Measurements from ENCODE around the gene RFX4. TPM values are rescaled to one million over a fixed set of nuclear protein-coding genes. Genes with fewer than 3 reads are reported as not detected.
"Not testable (repeated sequence)": the region's sequence is repeated elsewhere in the genome, so short reads cannot be mapped to it uniquely, and the experiment has no call there.

RFX4 gene
- total and polyA plus RNA-seq, 12 donors = 0.01 to 0.11 (median 0.11) TPM; not detected in 9

DNA sequence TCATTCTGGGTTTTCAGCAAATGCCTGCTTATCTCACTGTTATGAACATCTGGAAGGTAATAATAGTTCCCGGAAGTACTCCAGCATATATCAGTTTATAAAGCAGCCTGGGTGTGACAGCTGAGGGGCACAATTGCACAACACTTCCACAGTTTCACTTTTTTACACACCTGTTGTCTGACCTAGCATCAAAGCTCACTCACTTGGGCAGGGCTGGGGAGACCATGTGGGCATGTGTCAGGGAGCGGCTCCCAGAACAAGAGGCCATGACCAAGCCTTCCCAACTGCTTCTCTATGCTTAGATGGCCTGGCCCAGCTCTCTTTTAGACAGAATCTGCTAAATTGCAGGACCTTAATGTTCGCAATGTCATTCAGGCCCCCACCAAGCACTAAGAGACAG, 140.6 kb downstream of the RFX4 start:
- no peaks in the 10 kb centered on the region for H3K27me3 ChIP-seq
- DNase-seq = no peak
- TF ChIP-seq, protein P1, sequence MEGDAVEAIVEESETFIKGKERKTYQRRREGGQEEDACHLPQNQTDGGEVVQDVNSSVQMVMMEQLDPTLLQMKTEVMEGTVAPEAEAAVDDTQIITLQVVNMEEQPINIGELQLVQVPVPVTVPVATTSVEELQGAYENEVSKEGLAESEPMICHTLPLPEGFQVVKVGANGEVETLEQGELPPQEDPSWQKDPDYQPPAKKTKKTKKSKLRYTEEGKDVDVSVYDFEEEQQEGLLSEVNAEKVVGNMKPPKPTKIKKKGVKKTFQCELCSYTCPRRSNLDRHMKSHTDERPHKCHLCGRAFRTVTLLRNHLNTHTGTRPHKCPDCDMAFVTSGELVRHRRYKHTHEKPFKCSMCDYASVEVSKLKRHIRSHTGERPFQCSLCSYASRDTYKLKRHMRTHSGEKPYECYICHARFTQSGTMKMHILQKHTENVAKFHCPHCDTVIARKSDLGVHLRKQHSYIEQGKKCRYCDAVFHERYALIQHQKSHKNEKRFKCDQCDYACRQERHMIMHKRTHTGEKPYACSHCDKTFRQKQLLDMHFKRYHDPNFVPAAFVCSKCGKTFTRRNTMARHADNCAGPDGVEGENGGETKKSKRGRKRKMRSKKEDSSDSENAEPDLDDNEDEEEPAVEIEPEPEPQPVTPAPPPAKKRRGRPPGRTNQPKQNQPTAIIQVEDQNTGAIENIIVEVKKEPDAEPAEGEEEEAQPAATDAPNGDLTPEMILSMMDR (IDR thresholded peaks at IDR 0.05) = no peak
- no peaks in the 10 kb centered on the region for H3K9me3 ChIP-seq
- ATAC-seq = no peak
- intact Hi-C loops (cut with DNase I) = no loop called here
- H3K4me1 ChIP-seq = no peaks in the 10 kb centered on the region
- H3K36me3 ChIP-seq = no peaks in the 10 kb centered on the region
- H3K27ac ChIP-seq = no peak overlapping the region
- 86 to 88% methylated on average over 3 of the region's 3 CpGs for WGBS, 2 donors
- no peak overlapping the region for H3K4me3 ChIP-seq

DNA sequence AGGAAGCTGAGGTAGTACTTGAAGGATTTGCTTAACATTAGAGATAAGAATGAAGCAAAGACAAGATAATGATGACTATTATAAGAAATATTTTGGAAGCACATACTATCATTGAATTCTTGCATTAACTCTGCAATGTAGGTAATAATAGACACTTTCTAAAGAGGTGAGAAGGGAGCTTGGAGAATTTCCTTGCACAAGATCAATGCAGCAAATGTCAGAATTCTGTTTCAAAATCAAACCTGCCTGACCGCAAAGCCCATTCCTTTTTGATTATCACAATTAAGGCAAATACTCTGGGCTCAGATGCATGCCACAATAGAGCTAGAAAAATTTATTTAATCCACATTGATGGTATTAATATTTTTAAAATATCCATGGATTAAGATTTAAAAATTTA, 141.3 kb downstream of the RFX4 start:
- ATAC-seq (no peak), DNase-seq (no peak)
- Histone ChIP-seq H3K36me3 (no peaks in the 10 kb centered on the region), H3K4me3 (no peak overlapping the region), H3K27ac (no peak overlapping the region), H3K27me3 (no peaks in the 10 kb centered on the region), H3K9me3 (no peaks in the 10 kb centered on the region), H3K4me1 (no peaks in the 10 kb centered on the region)
- TF ChIP-seq, protein P1 (IDR thresholded peaks at IDR 0.05) = no peak
- WGBS, 2 donors = 92 to 97% methylated on average over 1 of the region's 1 CpG
- intact Hi-C loops (cut with DNase I) = no loop called here

DNA sequence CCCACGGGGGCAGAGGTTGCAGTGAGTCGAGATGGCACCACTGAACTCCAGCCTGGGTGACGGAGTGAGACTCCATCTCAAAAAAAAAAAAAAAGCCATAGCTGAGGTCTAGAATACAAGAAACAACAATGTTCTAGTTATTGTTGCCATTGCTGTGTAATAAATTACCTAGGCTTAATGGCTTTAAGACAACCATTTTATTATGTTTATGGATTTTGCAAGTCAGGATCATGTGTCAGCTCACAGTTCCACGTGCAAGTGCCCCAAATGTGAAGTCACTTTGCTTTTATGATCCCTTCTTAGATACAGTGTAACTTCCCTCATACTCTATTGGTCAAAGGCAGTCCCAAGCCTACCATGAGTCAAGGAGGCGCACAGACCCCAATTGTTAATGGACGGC, 142.1 kb downstream of the RFX4 start:
- no peak for ATAC-seq
- WGBS, 2 donors = 93 to 95% methylated on average over 6 of the region's 6 CpGs
- H3K4me3 ChIP-seq = no peak overlapping the region
- no peak overlapping the region for H3K27ac ChIP-seq
- DNase-seq = no peak
- H3K36me3 ChIP-seq = no peaks in the 10 kb centered on the region
- H3K9me3 ChIP-seq = no peaks in the 10 kb centered on the region
- H3K4me1 ChIP-seq = no peaks in the 10 kb centered on the region
- TF ChIP-seq, protein P1 (IDR thresholded peaks at IDR 0.05) = no peak
- no peaks in the 10 kb centered on the region for H3K27me3 ChIP-seq
- intact Hi-C loops (cut with DNase I) = no loop called here

DNA sequence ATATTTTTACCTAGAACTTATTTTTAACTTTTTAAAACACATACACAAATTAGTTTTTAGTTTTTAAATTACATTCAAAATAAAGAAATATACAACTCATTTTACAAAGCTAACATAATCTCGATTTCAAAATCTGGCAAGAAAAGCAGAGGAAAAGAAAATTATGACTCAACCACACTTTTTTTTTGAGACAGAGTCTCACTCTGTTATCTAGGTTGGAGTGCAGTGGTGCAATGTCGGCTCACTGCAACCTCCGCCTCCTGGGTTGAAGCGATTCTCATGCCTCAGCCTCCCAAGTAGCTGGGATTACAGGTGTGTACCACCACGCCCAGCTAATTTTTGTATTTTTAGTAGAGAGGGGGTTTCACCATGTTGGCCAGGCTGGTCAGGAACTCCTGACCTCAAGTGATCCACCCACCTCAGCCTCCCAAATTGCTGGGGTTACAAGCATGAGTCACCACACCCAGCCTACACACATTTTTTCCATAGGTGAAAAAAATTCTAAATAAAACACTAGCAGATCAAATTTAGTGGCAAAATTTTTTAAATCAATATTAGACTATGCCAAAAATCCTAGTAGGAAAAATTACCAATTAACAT, 143.9 kb downstream of the RFX4 start:
- intact Hi-C loops (cut with DNase I); H3K27me3 ChIP-seq; H3K4me1 ChIP-seq; ATAC-seq; H3K27ac ChIP-seq; H3K4me3 ChIP-seq; H3K36me3 ChIP-seq; DNase-seq; H3K9me3 ChIP-seq: not testable (repeated sequence)
- WGBS, 2 donors = 86 to 87% methylated on average over 5 of the region's 5 CpGs

DNA sequence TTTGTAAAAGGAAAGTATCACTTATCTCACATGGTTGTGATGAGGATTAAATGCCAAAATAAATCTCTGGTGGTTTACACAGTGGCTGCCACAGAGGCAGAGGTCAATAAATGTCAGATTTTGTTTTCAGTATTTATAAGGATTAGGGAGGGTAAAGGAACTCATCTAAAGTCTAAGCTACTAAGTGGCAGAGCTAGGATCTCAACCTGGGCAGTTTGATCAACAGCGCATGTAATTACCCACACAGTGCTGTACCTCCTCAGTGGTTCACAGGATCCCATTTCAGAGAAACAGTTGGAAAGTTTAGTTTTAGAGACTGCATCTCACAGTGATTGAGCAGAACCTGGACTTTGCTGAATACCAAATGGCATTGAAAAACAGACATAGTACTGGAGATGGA, 146.8 kb downstream of the RFX4 start:
- TF ChIP-seq, protein P1 (IDR thresholded peaks at IDR 0.05) = no peak
- no peaks in the 10 kb centered on the region for H3K9me3 ChIP-seq
- intact Hi-C loops (cut with DNase I) = no loop called here
- DNase-seq = no peak
- no peak overlapping the region for H3K27ac ChIP-seq
- peaks cover 0 to 3% (median 0%) of the 10 kb centered on the region in 7 donors for H3K27me3 ChIP-seq
- H3K4me3 ChIP-seq = no peak overlapping the region
- no peaks in the 10 kb centered on the region for H3K36me3 ChIP-seq
- no peaks in the 10 kb centered on the region for H3K4me1 ChIP-seq
- ATAC-seq = no peak
- 97 to 100% methylated on average over 1 of the region's 1 CpG for WGBS, 2 donors
